Neural progenitor cell (in vitro differentiated cells): ENCODE measurements around the gene NLGN4X. TPM values are rescaled to one million over a fixed set of nuclear protein-coding genes. Genes with fewer than 3 reads are reported as not detected.

Source experiments
- DNase-seq: peaks from one replicate; pipeline ENCODE4 v3.0.0-alpha.2; 2016; ENCODE audit warnings: low spot score
- H2AFZ ChIP-seq: fragments of 200-600 bp; sonication (generic); replicated peaks from 2 replicates; pipeline ENCODE4 v1.6.1; 2016; ENCODE audit warnings: antibody characterized with exemption
- H3F3A ChIP-seq: fragments of 200-600 bp; sonication (generic); 2 replicates; pipeline ENCODE4 v1.6.1; 2016; ENCODE audit warnings: antibody characterized with exemption, low read depth
- H3K27ac ChIP-seq: fragments of 200-600 bp; sonication (generic); 2 replicates; pipeline ENCODE4 v1.5.1; 2016; ENCODE audit warnings: mild to moderate bottlenecking
- H3K27me3 ChIP-seq: fragments of 200-600 bp; sonication (generic); 2 replicates; pipeline ENCODE4 v1.6.1; 2016; ENCODE audit warnings: mild to moderate bottlenecking, moderate library complexity
- H3K36me3 ChIP-seq: fragments of 200-600 bp; sonication (generic); 2 replicates; pipeline ENCODE4 v1.5.1; 2016
- H3K4me1 ChIP-seq: fragments of 200-600 bp; sonication (generic); 2 replicates; pipeline ENCODE4 v1.6.1; 2016; ENCODE audit warnings: mixed run types
- H3K4me2 ChIP-seq: fragments of 200-600 bp; sonication (generic); 2 replicates; pipeline ENCODE4 v1.6.1; 2016
- H3K4me3 ChIP-seq: fragments of 200-600 bp; sonication (generic); 2 replicates; pipeline ENCODE4 v1.5.1; 2016
- H3K79me2 ChIP-seq: fragments of 200-600 bp; sonication (generic); 2 replicates; pipeline ENCODE4 v1.6.1; 2016; ENCODE audit warnings: low read depth
- H3K9ac ChIP-seq: fragments of 200-600 bp; sonication (generic); 2 replicates; pipeline ENCODE4 v1.6.1; 2016
- H3K9me3 ChIP-seq: fragments of 200-600 bp; sonication (generic); 2 replicates; pipeline ENCODE4 v1.5.1; 2016; ENCODE audit warnings: low read depth
- H4K20me1 ChIP-seq: fragments of 200-600 bp; sonication (generic); 2 replicates; pipeline ENCODE4 v1.6.1; 2016; ENCODE audit warnings: low read depth
- H3K27ac Mint-ChIP-seq: 3 replicates; pipeline ENCODE4 v1.8.0; 2021; ENCODE audit warnings: mixed read lengths
- H3K27me3 Mint-ChIP-seq: 2 replicates; pipeline ENCODE4 v1.8.0; 2022; ENCODE audit warnings: low read depth, mild to moderate bottlenecking, inconsistent platforms, moderate library complexity, mixed read lengths; ENCODE audit not compliant: insufficient read depth
- H3K36me3 Mint-ChIP-seq: 3 replicates; pipeline ENCODE4 v1.8.0; 2021; ENCODE audit warnings: mixed read lengths
- H3K4me1 Mint-ChIP-seq: 3 replicates; pipeline ENCODE4 v1.8.0; 2021; ENCODE audit warnings: mixed read lengths
- H3K4me3 Mint-ChIP-seq: 3 replicates; pipeline ENCODE4 v1.8.0; 2021; ENCODE audit warnings: mild to moderate bottlenecking, moderate library complexity, mixed read lengths
- H3K9me3 Mint-ChIP-seq: 3 replicates; pipeline ENCODE4 v1.8.0; 2020; ENCODE audit warnings: mixed read lengths
- EZH2 ChIP-seq: fragments of 200-600 bp; sonication (generic); IDR thresholded peaks from 2 replicates; pipeline ENCODE4 v1.6.1; 2017; ENCODE audit warnings: antibody characterized with exemption, mild to moderate bottlenecking, moderate library complexity
- EZH2phosphoT487 ChIP-seq: fragments of 200-600 bp; sonication (generic); IDR thresholded peaks from 2 replicates; pipeline ENCODE4 v1.6.1; 2017; ENCODE audit warnings: antibody characterized with exemption
- total RNA-seq: library from RNA; depleted of rRNA; stranded (reverse); fragments of >200 nt; gene quantifications from 2 replicates; pipeline ENCODE4 v1.2.3, GENCODE V29; 2015; ENCODE audit warnings: low replicate concordance
- TF ChIP-seq, protein P1 (sequence below): fragments of 200-600 bp; sonication (generic); IDR thresholded peaks from 2 replicates; pipeline ENCODE4 v1.5.1; 2017; ENCODE audit warnings: antibody characterized with exemption, mild to moderate bottlenecking

NLGN4X gene
- total RNA-seq, 1 donor from 2014 or later = 10.1 TPM

DNA sequence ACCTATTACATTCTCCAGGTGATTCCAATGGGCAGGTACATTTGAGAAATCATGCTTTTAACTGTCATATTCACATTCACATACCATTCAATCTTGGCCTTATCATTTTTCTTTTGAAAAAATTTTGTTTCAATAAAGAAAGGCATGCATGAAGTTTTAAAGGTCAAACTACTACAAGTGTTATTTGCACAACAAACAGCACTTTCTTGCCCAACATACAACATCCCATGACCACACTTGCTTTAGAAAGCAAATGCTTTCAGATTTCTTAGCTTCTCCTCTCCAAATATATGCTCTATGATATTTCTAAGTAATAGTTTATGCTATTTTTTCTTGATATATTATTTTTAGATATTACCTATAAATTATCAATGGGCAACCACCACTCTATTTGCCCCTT lies 58.2 kb downstream of the NLGN4X start:
- no peaks in the 10 kb centered on the region for H3K4me1 ChIP-seq
- no peak overlapping the region for H3K4me3 ChIP-seq
- H4K20me1 ChIP-seq = no peaks in the 10 kb centered on the region
- Mint-ChIP-seq H3K4me3 (no peak overlapping the region), H3K9me3 (peaks cover 34% of the 10 kb centered on the region), H3K4me1 (peaks cover 17% of the 10 kb centered on the region), H3K36me3 (peaks cover 18% of the 10 kb centered on the region), H3K27ac (no peak overlapping the region), H3K27me3 (peaks cover 5% of the 10 kb centered on the region)
- TF ChIP-seq, protein P1, sequence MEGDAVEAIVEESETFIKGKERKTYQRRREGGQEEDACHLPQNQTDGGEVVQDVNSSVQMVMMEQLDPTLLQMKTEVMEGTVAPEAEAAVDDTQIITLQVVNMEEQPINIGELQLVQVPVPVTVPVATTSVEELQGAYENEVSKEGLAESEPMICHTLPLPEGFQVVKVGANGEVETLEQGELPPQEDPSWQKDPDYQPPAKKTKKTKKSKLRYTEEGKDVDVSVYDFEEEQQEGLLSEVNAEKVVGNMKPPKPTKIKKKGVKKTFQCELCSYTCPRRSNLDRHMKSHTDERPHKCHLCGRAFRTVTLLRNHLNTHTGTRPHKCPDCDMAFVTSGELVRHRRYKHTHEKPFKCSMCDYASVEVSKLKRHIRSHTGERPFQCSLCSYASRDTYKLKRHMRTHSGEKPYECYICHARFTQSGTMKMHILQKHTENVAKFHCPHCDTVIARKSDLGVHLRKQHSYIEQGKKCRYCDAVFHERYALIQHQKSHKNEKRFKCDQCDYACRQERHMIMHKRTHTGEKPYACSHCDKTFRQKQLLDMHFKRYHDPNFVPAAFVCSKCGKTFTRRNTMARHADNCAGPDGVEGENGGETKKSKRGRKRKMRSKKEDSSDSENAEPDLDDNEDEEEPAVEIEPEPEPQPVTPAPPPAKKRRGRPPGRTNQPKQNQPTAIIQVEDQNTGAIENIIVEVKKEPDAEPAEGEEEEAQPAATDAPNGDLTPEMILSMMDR = no peak
- H3K79me2 ChIP-seq = no peaks in the 10 kb centered on the region
- no peaks in the 10 kb centered on the region for H3F3A ChIP-seq
- H2AFZ ChIP-seq = no peak overlapping the region
- H3K4me2 ChIP-seq = no peak overlapping the region
- DNase-seq = no peak
- H3K27me3 ChIP-seq = no peaks in the 10 kb centered on the region
- H3K9ac ChIP-seq = no peak overlapping the region
- no peaks in the 10 kb centered on the region for H3K36me3 ChIP-seq
- H3K9me3 ChIP-seq = no peaks in the 10 kb centered on the region
- no peak overlapping the region for H3K27ac ChIP-seq

DNA sequence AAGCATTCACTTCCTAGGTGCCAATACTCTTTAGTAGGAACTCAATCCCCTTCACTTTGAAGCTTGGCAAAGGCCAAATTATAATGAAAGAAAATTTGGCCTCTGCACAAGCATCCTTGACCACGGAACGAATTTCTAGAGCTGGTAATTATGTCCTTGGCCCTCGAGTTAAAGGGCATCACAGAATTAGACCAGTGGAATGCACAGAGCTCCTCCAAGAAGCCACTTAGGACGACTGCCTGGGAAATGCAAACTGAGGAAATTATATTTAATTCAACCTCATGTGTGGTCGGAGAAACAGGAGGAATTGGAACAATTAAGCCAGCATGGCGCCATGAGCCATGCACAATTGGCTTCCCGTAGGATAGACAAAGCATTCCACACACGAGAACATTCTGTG lies 59.3 kb downstream of the NLGN4X start:
- H3K36me3 ChIP-seq = no peaks in the 10 kb centered on the region
- H3K4me3 ChIP-seq = no peak overlapping the region
- no peak overlapping the region for H3K4me2 ChIP-seq
- Mint-ChIP-seq H3K27ac (no peak overlapping the region), H3K27me3 (peaks cover 5% of the 10 kb centered on the region), H3K9me3 (peaks cover 26% of the 10 kb centered on the region), H3K4me3 (no peak overlapping the region), H3K36me3 (peaks cover 18% of the 10 kb centered on the region), H3K4me1 (peaks cover 17% of the 10 kb centered on the region)
- H4K20me1 ChIP-seq = no peaks in the 10 kb centered on the region
- TF ChIP-seq EZH2phosphoT487 (no peak), EZH2 (no peak)
- TF ChIP-seq, protein P1 = no peak
- H3K9ac ChIP-seq = no peak overlapping the region
- no peak overlapping the region for H3K27ac ChIP-seq
- H3K79me2 ChIP-seq = no peaks in the 10 kb centered on the region
- no peaks in the 10 kb centered on the region for H3F3A ChIP-seq
- no peaks in the 10 kb centered on the region for H3K27me3 ChIP-seq
- H2AFZ ChIP-seq = no peak overlapping the region
- peak; percentile 7 for DNase-seq
- H3K4me1 ChIP-seq = no peaks in the 10 kb centered on the region
- H3K9me3 ChIP-seq = no peaks in the 10 kb centered on the region

DNA sequence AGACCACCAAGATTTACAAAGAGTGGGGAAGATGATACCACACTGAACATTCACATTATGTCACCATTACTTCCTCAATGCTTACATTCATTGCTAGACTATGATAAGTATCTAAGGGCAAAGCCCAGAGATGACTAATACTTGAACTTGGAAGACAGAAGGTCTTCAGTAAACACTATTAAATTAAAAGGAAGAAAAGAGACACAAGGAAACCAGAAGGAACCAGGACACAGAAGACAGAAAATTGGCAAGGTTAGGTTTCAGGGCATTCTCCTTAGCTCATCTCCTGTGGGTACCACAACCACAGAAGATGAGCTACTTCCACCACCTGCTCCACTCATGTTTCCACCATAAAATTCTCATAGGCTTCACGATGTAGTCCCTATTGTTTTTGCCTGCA lies 64.9 kb downstream of the NLGN4X start:
- no peak overlapping the region for H3K27ac Mint-ChIP-seq
- Histone ChIP-seq H3K4me3 (no peak overlapping the region), H3K9me3 (no peaks in the 10 kb centered on the region), H3K4me2 (no peak overlapping the region), H3K79me2 (no peaks in the 10 kb centered on the region), H2AFZ (no peak overlapping the region), H3K27me3 (no peaks in the 10 kb centered on the region), H3F3A (no peaks in the 10 kb centered on the region), H3K9ac (no peak overlapping the region), H4K20me1 (no peaks in the 10 kb centered on the region), H3K36me3 (no peaks in the 10 kb centered on the region), H3K27ac (no peak overlapping the region), H3K4me1 (no peaks in the 10 kb centered on the region)
- no peak for DNase-seq
- H3K27me3 Mint-ChIP-seq = peaks cover 6% of the 10 kb centered on the region
- H3K36me3 Mint-ChIP-seq = peaks cover 19% of the 10 kb centered on the region
- TF ChIP-seq EZH2phosphoT487 = no peak
- no peak for TF ChIP-seq EZH2
- TF ChIP-seq, protein P1 = no peak
- peaks cover 17% of the 10 kb centered on the region for H3K9me3 Mint-ChIP-seq
- no peak overlapping the region for H3K4me3 Mint-ChIP-seq
- peaks cover 6% of the 10 kb centered on the region for H3K4me1 Mint-ChIP-seq

DNA sequence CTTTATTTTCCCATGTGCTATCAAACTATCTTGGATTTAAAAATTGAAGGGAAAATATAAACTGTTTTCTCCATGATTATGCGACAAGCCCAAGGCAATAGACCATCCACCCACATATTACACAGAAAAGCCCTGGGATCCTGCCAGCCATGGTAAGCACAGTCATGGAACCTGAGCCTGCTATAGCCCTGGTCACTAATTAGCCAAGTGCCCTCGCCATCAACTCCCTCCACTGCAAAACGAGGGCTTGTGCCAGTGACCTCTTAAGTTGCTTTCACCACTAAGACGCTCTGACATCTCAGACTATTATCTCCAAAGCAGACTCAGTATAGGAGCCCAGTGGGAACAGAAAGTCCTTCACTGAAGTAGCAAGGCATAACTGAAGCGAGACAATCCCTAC lies 69.2 kb downstream of the NLGN4X start:
- no peak overlapping the region for H3K27ac ChIP-seq
- Mint-ChIP-seq H3K9me3 (peaks cover 24% of the 10 kb centered on the region), H3K27ac (no peak overlapping the region)

More for the DNA sequence above, 69.2 kb downstream of the NLGN4X start:
- Histone ChIP-seq H3K9me3 (no peaks in the 10 kb centered on the region), H3K4me1 (no peaks in the 10 kb centered on the region), H4K20me1 (no peaks in the 10 kb centered on the region), H3K4me3 (no peak overlapping the region), H3K36me3 (no peaks in the 10 kb centered on the region), H3K4me2 (no peak overlapping the region), H3F3A (no peaks in the 10 kb centered on the region), H3K79me2 (no peaks in the 10 kb centered on the region), H2AFZ (no peak overlapping the region), H3K9ac (no peak overlapping the region), H3K27me3 (no peaks in the 10 kb centered on the region)
- no peak for DNase-seq
- TF ChIP-seq, protein P1 = no peak
- no peak for TF ChIP-seq EZH2phosphoT487
- TF ChIP-seq EZH2 = no peak
- no peaks in the 10 kb centered on the region for H3K4me1 Mint-ChIP-seq
- no peak overlapping the region for H3K4me3 Mint-ChIP-seq
- H3K27me3 Mint-ChIP-seq = peaks cover 3% of the 10 kb centered on the region
- H3K36me3 Mint-ChIP-seq = peaks cover 25% of the 10 kb centered on the region
